Vagina (tissue), 2 donors: ENCODE results near the gene NPSR1.

ENCODE experiments used
- CTCF ChIP-seq, 3 experiments: fragments of 450-650 bp in 2 of 3; fragments of 200-600 bp in 1 of 3; sonication (generic) in 1 of 3; IDR thresholded peaks; one replicate each; pipeline ENCODE4 v1.5.1; 2017 to 2019; ENCODE audit warnings: antibody characterized with exemption in 3 of 3, mild to moderate bottlenecking in 2 of 3, moderate library complexity in 2 of 3
- POLR2A ChIP-seq, 2 donors: fragments of 450-650 bp; IDR thresholded peaks; one replicate each; pipeline ENCODE4 v1.6.1; 2017; ENCODE audit warnings: antibody characterized with exemption in 2 of 2, mild to moderate bottlenecking in 2 of 2, moderate library complexity in 2 of 2
- POLR2AphosphoS5 ChIP-seq, 2 donors: sonication (generic); formaldehyde crosslinking; IDR thresholded peaks; one replicate each; pipeline ENCODE4 v1.9.0; 2017; ENCODE audit warnings: antibody characterized with exemption in 2 of 2, mild to moderate bottlenecking in 2 of 2, low read depth in 1 of 2; ENCODE audit not compliant: insufficient read depth in 1 of 2

- TF ChIP-seq CTCF (IDR thresholded peaks at IDR 0.05) (no peak), POLR2AphosphoS5 (IDR thresholded peaks at IDR 0.05; ENCODE audit: insufficient read depth in 1 of 2, low read depth in 1 of 2) (no peak), POLR2A (IDR thresholded peaks at IDR 0.05) (no peak)
Observed at GRCh38 chr7:34750209-34750608, 92.2 kb downstream of the NPSR1 start.
